ENCODE data around the gene TMEM247. TPM values are rescaled to one million over a fixed set of nuclear protein-coding genes. Genes with fewer than 3 reads are reported as not detected.
"Not testable (repeated sequence)": the region's sequence is repeated elsewhere in the genome, so short reads cannot be mapped to it uniquely, and the experiment has no call there.

TMEM247 gene
- total RNA-seq, 1 donor from 2014 or later = not detected

GRCh38 chr2:46520130-46520711 lies 40.9 kb downstream of the TMEM247 start:
- Mint-ChIP-seq H3K27me3 (no peaks in the 10 kb centered on the region), H3K4me3 (no peak overlapping the region), H3K4me1 (ENCODE audit: unreplicated experiment) (no peaks in the 10 kb centered on the region), H3K36me3 (peaks cover 5% of the 10 kb centered on the region), H3K9me3 (peaks cover 7% of the 10 kb centered on the region), H3K27ac (no peak overlapping the region)
- no peak for DNase-seq (ENCODE audit: extremely low spot score, unreplicated experiment)
- no peak for TF ChIP-seq CTCF (conservative IDR thresholded peaks at IDR 0.05)

- no peak for TF ChIP-seq CTCF (conservative IDR thresholded peaks at IDR 0.05)
- no peak overlapping the region for H3K27ac Mint-ChIP-seq
Measured at GRCh38 chr2:46521215-46521683, 41.9 kb downstream of the TMEM247 start.

GRCh38 chr2:46522385-46522784 lies 43.0 kb downstream of the TMEM247 start:
- not testable (repeated sequence) for H3K4me1 Mint-ChIP-seq (ENCODE audit: unreplicated experiment); H3K4me3 Mint-ChIP-seq; H3K27me3 Mint-ChIP-seq; H3K27ac Mint-ChIP-seq; H3K36me3 Mint-ChIP-seq; H3K9me3 Mint-ChIP-seq; DNase-seq (ENCODE audit: extremely low spot score, unreplicated experiment)

More at GRCh38 chr2:46521215-46521683, 41.9 kb downstream of the TMEM247 start:
- Mint-ChIP-seq H3K9me3 (no peaks in the 10 kb centered on the region), H3K4me1 (ENCODE audit: unreplicated experiment) (no peaks in the 10 kb centered on the region), H3K27me3 (no peaks in the 10 kb centered on the region), H3K36me3 (peaks cover 5% of the 10 kb centered on the region), H3K4me3 (no peak overlapping the region)
- DNase-seq (ENCODE audit: extremely low spot score, unreplicated experiment) = no peak

- H3K9me3 Mint-ChIP-seq = no peaks in the 10 kb centered on the region
- H3K36me3 Mint-ChIP-seq = peaks cover 8% of the 10 kb centered on the region
- no peak for TF ChIP-seq CTCF (conservative IDR thresholded peaks at IDR 0.05)
- H3K4me1 Mint-ChIP-seq (ENCODE audit: unreplicated experiment) = no peaks in the 10 kb centered on the region
- no peaks in the 10 kb centered on the region for H3K27me3 Mint-ChIP-seq
- DNase-seq (ENCODE audit: extremely low spot score, unreplicated experiment) = no peak
- H3K27ac Mint-ChIP-seq = no peak overlapping the region
- H3K4me3 Mint-ChIP-seq = no peak overlapping the region
Measured at GRCh38 chr2:46525522-46526155, 46.3 kb downstream of the TMEM247 start.

- no peaks in the 10 kb centered on the region for H3K27me3 Mint-ChIP-seq
- no peak overlapping the region for H3K4me3 Mint-ChIP-seq
- TF ChIP-seq CTCF (conservative IDR thresholded peaks at IDR 0.05) = no peak
- no peak for DNase-seq (ENCODE audit: extremely low spot score, unreplicated experiment)
- no peak overlapping the region for H3K27ac Mint-ChIP-seq
- H3K9me3 Mint-ChIP-seq = no peaks in the 10 kb centered on the region
- no peaks in the 10 kb centered on the region for H3K4me1 Mint-ChIP-seq (ENCODE audit: unreplicated experiment)
- H3K36me3 Mint-ChIP-seq = peaks cover 8% of the 10 kb centered on the region
Measured at GRCh38 chr2:46528880-46529279, 49.5 kb downstream of the TMEM247 start.

- Mint-ChIP-seq H3K36me3 (peaks cover 3% of the 10 kb centered on the region), H3K4me1 (ENCODE audit: unreplicated experiment) (no peaks in the 10 kb centered on the region), H3K27ac (no peak overlapping the region), H3K4me3 (no peak overlapping the region), H3K27me3 (no peaks in the 10 kb centered on the region), H3K9me3 (no peaks in the 10 kb centered on the region)
- TF ChIP-seq CTCF (conservative IDR thresholded peaks at IDR 0.05) = no peak
- no peak for DNase-seq (ENCODE audit: extremely low spot score, unreplicated experiment)
Measured at GRCh38 chr2:46530639-46531038, 51.3 kb downstream of the TMEM247 start.

Data from type B pancreatic cell (in vitro differentiated cells).